MV-4-11 (cell line): Measurements from ENCODE around the gene ARHGAP12.
A peak's percentile ranks its signal among the peaks of the same experiment; 100 is the strongest.

Experiments used
- DNase-seq: peaks from one replicate; lab custom pipeline; 2025; lab: John Stamatoyannopoulos, UW

Gene ARHGAP12

GRCh38 chr10:31768935-31769334, 159.7 kb downstream of the ARHGAP12 start:
- DNase-seq = peak; percentile 12

- DNase-seq = no peak
Observed at GRCh38 chr10:31768467-31768866, 160.2 kb downstream of the ARHGAP12 start.

GRCh38 chr10:31765541-31765940, 163.1 kb downstream of the ARHGAP12 start:
- no peak for DNase-seq

GRCh38 chr10:31762316-31762715, 166.3 kb downstream of the ARHGAP12 start:
- peak; percentile 35 for DNase-seq

- DNase-seq = no peak
Observed at GRCh38 chr10:31761156-31761555, 167.5 kb downstream of the ARHGAP12 start.

- peak; percentile 30 for DNase-seq
Observed at GRCh38 chr10:31760674-31761081, 168.0 kb downstream of the ARHGAP12 start.

GRCh38 chr10:31759799-31760626, 168.6 kb downstream of the ARHGAP12 start:
- DNase-seq = peak; percentile 98

GRCh38 chr10:31759124-31759798, 169.4 kb downstream of the ARHGAP12 start:
- DNase-seq = no peak

GRCh38 chr10:31758495-31758894, 170.1 kb downstream of the ARHGAP12 start:
- no peak for DNase-seq

- DNase-seq = no peak
Observed at GRCh38 chr10:31757831-31758230, 170.8 kb downstream of the ARHGAP12 start.

GRCh38 chr10:31757386-31757791, 171.2 kb downstream of the ARHGAP12 start:
- no peak for DNase-seq

- peak; percentile 84 for DNase-seq
Observed at GRCh38 chr10:31756729-31757110, 171.9 kb downstream of the ARHGAP12 start.

- DNase-seq = no peak
Observed at GRCh38 chr10:31756101-31756728, 172.4 kb downstream of the ARHGAP12 start.
